Body of pancreas (tissue), 4 donors: ENCODE measurements around the gene CLEC2D. TPM values are rescaled to one million over a fixed set of nuclear protein-coding genes. Genes with fewer than 3 reads are reported as not detected.
A peak's percentile ranks its signal among the peaks of the same experiment; 100 is the strongest.
"Not testable (repeated sequence)": the region's sequence is repeated elsewhere in the genome, so short reads cannot be mapped to it uniquely, and the experiment has no call there.

ENCODE experiments used
- ATAC-seq: fragments of 150-250 bp; one replicate; pipeline ENCODE4 v1.9.1; 2016
- DNase-seq, 4 donors: peaks; one replicate each; pipeline ENCODE4 v3.0.0-alpha.2; 2019
- H3K27ac ChIP-seq, 4 donors: fragments of 200-600 bp; sonication (generic); 1 replicate in 3 of 4; 2 replicates in 1 of 4; pipeline versions ENCODE4 v1.5.1 to v1.6.1; 2016 to 2019; ENCODE audit warnings: mild to moderate bottlenecking in 1 of 4, mixed read lengths in 1 of 4, moderate library complexity in 1 of 4
- H3K27me3 ChIP-seq, 2 donors: fragments of 200-600 bp; sonication (generic); one replicate each; pipeline ENCODE4 v1.6.0; 2016; ENCODE audit warnings: mild to moderate bottlenecking in 1 of 2
- H3K36me3 ChIP-seq, 2 donors: fragments of 200-600 bp; sonication (generic); replicated peaks in 1 of 2; 2 replicates each; pipeline ENCODE4 v1.5.1; 2016; ENCODE audit warnings: low read depth in 2 of 2; ENCODE audit not compliant: insufficient read depth in 1 of 2
- H3K4me1 ChIP-seq: fragments of 200-600 bp; sonication (generic); one replicate; pipeline ENCODE4 v1.6.0; 2016
- H3K4me3 ChIP-seq, 2 donors: fragments of 200-600 bp; sonication (generic); 1 replicate in 1 of 2; 2 replicates in 1 of 2; pipeline ENCODE4 v1.5.1; 2016 to 2019
- H3K9me3 ChIP-seq, 3 donors: fragments of 200-600 bp; sonication (generic); 1 replicate in 2 of 3; 2 replicates in 1 of 3; pipeline ENCODE4 v1.5.1; 2016
- CTCF ChIP-seq, 7 experiments: fragments of 450-650 bp in 4 of 7; fragments of 200-600 bp in 3 of 7; sonication (generic) in 3 of 7; IDR thresholded peaks; one replicate each; pipeline ENCODE4 v1.5.1; 2016 to 2019; ENCODE audit warnings: antibody characterized with exemption in 7 of 7
- POLR2A ChIP-seq, 3 donors: fragments of 450-650 bp; IDR thresholded peaks; one replicate each; pipeline ENCODE4 v1.6.1; 2016; ENCODE audit warnings: antibody characterized with exemption in 3 of 3, mild to moderate bottlenecking in 2 of 3
- WGBS, 2 donors: methylation state at CpG; one replicate each; pipeline ENCODE4 v1.1.5; 2017; 5-methylcytosine and 5-hydroxymethylcytosine counted together
- intact Hi-C: fragments of 100-400 bp; cut with DNase I; formaldehyde crosslinking; loops from one replicate; pipeline ENCODE4 v1.15.1; 2023
- total RNA-seq, 2 donors: library from RNA; depleted of rRNA; stranded (reverse); fragments of >200 nt; gene quantifications; one replicate each; pipeline ENCODE4 v1.1.0, GENCODE V29; 2016

The CLEC2D gene
- total RNA-seq, 2 donors from 2014 or later, result 5.3 to 7.5 TPM

- Histone ChIP-seq H3K27me3 (no peaks in the 10 kb centered on the region), H3K36me3 (peaks cover 0 to 2% of the 10 kb centered on the region in 2 donors), H3K4me3 (no peak overlapping the region), H3K9me3 (no peaks in the 10 kb centered on the region), H3K4me1 (no peaks in the 10 kb centered on the region), H3K27ac (no peak overlapping the region)
- ATAC-seq, result no peak
- intact Hi-C loops, result no loop called here
- no peak for DNase-seq
- WGBS, 2 donors, result 70 to 71% methylated on average over 2 of the region's 2 CpGs
- TF ChIP-seq CTCF (IDR thresholded peaks at IDR 0.05) (no peak), POLR2A (IDR thresholded peaks at IDR 0.05) (no peak)
Observed at GRCh38 chr12:9667403-9668160, 1.9 kb upstream of the CLEC2D start.

GRCh38 chr12:9668161-9669018 lies 1.1 kb upstream of the CLEC2D start:
- Histone ChIP-seq H3K27ac (no peak overlapping the region), H3K4me1 (no peaks in the 10 kb centered on the region), H3K4me3 (no peak overlapping the region), H3K9me3 (no peaks in the 10 kb centered on the region), H3K36me3 (peaks cover 0 to 2% of the 10 kb centered on the region in 2 donors), H3K27me3 (no peaks in the 10 kb centered on the region)
- DNase-seq (no peak), ATAC-seq (no peak)
- TF ChIP-seq CTCF (IDR thresholded peaks at IDR 0.05) (no peak), POLR2A (IDR thresholded peaks at IDR 0.05) (no peak)
- intact Hi-C loops, result no loop called here
- WGBS, 2 donors, result 77 to 88% methylated on average over 4 of the region's 4 CpGs

- intact Hi-C loops, result no loop called here
- TF ChIP-seq CTCF (IDR thresholded peaks at IDR 0.05), result no peak
- TF ChIP-seq POLR2A (IDR thresholded peaks at IDR 0.05), result no peak
- no peak for ATAC-seq
- WGBS, 2 donors, result 86 to 97% methylated on average over 2 of the region's 2 CpGs
- Histone ChIP-seq H3K27me3 (no peaks in the 10 kb centered on the region), H3K9me3 (no peaks in the 10 kb centered on the region), H3K4me1 (no peaks in the 10 kb centered on the region), H3K27ac (no peak overlapping the region), H3K36me3 (peaks cover 0 to 2% of the 10 kb centered on the region in 2 donors), H3K4me3 (no peak overlapping the region)
- DNase-seq, result no peak
Observed at GRCh38 chr12:9669019-9669326, 540 bp upstream of the CLEC2D start.

GRCh38 chr12:9672340-9672739 lies 2.8 kb downstream of the CLEC2D start:
- ATAC-seq, H3K4me3 ChIP-seq, H3K27ac ChIP-seq, intact Hi-C loops, DNase-seq, H3K36me3 ChIP-seq, H3K9me3 ChIP-seq, H3K27me3 ChIP-seq, H3K4me1 ChIP-seq: not testable (repeated sequence)
- WGBS, 2 donors, result 73 to 80% methylated on average over 2 of the region's 2 CpGs

GRCh38 chr12:9673404-9674225 lies 4.1 kb downstream of the CLEC2D start:
- intact Hi-C loops, result no loop called here
- Histone ChIP-seq H3K9me3 (no peaks in the 10 kb centered on the region), H3K4me3 (no peak overlapping the region), H3K27me3 (no peaks in the 10 kb centered on the region), H3K36me3 (no peaks in the 10 kb centered on the region), H3K27ac (no peak overlapping the region), H3K4me1 (no peaks in the 10 kb centered on the region)
- ATAC-seq (no peak), DNase-seq (peak in 3 of 4 donors; percentile 33 to 41 (median 39))
- no peak for TF ChIP-seq POLR2A (IDR thresholded peaks at IDR 0.05)
- WGBS, 2 donors, result 60 to 74% methylated on average over 3 to 6 of the region's 6 CpGs
